Activated CD4-positive, alpha-beta T cell treated with anti-CD3 and anti-CD28 coated beads for 1 hour (primary cell): Measurements from ENCODE around the gene MAB21L1.

Experiments
- DNase-seq: peaks from one replicate; pipeline ENCODE4 v3.0.0-alpha.2; 2020

MAB21L1 gene

GRCh38 chr13:35479038-35479492 lies 2.6 kb upstream of the MAB21L1 start:
- DNase-seq = no peak

DNA sequence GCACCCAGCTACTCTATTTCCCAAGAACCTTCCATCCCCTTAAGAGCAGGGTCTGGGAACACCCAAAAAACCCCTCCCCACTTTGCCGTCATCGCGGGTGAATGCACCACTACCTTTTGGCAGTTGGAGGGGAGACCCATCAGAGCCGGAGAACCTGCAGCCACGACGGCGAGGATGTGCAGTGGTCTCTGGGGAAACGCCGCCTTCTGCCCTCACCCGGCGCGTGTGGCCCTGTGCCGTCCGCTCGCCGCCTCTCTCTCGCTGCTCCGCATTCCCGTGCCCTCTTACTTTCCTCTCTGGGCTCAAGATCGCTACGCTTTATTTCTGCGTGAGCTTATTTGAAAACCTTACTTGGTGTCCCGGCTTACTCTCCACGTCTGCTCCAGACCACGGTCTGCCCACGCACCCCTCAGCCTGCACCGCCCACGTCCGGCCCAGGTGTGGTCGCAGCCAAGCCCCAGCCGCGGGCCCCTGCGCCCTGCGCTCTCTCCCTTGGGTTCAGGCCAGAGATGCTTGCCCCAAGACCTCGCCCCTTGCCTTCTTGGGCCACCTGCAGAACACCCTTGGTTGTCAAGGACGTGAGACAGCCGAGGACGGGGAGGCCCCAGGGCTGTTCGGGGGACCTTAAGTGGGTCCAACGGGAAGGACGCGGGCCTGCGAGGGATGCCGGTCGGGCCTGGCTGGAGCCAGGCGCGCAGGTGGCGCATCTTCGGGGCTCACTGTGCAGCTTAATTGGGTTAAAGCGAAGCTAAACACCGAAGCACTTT lies 2.0 kb upstream of the MAB21L1 start:
- DNase-seq = no peak

- DNase-seq = no peak
Measured at GRCh38 chr13:35477386-35477946, 977 bp upstream of the MAB21L1 start.

DNA sequence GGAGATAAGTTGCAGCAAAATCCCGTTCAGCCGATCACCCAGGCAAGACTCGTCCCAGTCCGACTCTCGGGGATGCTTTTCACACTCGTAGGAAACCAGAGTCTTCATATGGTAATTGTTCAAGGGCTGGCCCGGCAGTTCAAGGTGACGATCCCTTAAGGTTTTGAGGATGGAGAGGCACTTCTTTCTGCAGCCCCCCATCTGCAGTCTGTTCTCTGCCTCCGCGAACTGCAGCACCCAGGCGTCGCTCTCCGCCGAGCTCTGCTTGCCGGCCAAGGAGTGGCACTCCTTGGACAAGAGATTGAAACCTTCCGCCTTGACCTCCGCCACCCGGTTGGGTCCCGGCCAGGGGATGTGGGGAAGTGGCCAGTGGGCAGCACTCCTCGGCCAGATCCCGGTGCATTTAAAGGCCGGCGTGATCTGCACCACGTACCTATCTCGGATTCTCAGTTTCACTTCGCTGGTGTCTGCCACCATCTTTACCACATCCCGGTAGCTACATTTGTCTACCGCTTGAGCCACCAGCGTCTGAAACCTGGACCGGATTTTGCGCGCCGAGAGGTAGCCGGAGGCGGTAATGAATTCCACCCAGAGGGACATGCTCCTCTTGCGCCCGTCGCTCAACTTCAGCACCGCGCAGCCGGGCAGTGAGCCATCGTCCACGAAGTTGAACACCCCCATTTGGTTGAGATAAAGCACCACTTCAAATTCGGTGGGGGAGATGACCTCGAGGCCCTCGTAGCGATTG lies 1.1 kb downstream of the MAB21L1 start:
- no peak for DNase-seq

GRCh38 chr13:35474496-35475211 lies 1.8 kb downstream of the MAB21L1 start:
- DNase-seq = no peak

- no peak for DNase-seq
Measured at GRCh38 chr13:35473802-35474201, 2.7 kb downstream of the MAB21L1 start.

- DNase-seq = no peak
Measured at GRCh38 chr13:35473206-35473775, 3.2 kb downstream of the MAB21L1 start.

DNA sequence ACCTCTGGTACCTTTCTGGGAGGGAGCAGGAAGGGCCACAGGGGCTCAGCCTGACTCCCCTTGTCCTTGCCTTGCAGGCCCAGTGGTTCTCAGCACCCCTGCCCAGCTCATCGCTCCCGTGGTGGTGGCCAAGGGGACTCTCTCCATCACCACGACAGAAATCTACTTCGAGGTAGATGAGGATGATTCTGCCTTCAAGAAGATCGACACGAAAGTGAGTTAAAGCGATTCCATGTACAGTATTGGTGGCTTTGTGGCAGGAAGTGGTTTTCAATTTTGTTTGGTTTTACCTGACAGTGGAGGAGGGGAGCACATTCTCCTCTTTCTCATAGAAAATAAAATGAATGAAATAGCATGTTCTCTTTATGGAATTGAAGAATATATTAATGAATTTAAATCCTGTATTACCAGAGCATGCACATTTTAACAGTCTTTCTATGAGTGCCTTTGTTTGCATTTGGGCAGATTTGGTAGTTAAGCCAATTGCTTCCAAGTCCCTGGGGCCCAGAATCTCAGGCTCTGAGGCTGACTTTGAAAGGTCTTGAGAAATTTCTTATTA lies 4.1 kb downstream of the MAB21L1 start:
- no peak for DNase-seq

GRCh38 chr13:35471706-35472322 lies 4.7 kb downstream of the MAB21L1 start:
- no peak for DNase-seq

DNA sequence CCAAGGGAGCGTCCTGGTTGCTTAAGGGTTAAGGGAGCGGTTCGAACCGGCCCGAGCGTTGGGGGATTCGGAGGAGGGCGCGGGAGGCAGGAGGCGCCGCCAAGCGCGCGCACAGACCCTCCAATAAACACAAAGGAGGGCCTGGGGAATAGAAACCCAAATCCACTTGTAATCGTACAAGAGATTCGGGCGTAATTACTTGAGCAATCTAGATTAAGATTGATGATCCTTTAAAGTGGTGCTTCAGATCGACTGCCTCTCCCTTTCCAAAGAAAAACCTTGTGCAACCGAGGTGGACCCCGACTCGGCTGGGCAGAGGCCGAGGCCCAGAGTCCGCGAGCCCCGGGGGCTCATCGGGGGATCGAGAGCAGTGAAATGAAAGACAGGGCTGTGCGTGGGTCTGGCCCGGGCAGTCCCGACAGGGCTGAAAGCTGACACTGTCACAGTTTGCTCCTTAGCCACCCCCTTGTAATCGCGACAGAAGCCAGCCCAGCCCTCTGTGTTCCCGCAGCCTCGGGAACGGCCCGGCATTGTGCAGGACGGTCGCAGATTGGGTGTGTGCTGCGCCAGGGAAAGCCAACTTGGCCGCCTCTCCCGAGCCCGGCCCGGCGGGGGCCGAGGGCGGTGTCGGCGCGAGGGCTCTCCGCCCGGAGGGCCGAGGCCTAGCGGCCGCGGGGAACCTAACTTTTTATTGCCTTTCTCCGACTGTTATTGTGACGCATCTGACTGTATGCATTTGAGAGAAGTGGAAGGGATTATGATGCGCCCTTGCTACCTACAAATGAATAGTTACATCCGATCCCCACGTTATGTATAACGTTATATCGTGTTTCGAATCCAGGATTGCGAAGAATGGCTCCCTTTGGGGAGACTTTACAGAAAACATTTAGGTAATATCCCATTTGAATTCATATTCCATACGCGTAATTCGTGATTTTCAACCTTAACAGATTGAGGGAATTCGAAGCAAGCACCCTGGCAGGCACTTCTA lies 5.5 kb downstream of the MAB21L1 start:
- no peak for DNase-seq

DNA sequence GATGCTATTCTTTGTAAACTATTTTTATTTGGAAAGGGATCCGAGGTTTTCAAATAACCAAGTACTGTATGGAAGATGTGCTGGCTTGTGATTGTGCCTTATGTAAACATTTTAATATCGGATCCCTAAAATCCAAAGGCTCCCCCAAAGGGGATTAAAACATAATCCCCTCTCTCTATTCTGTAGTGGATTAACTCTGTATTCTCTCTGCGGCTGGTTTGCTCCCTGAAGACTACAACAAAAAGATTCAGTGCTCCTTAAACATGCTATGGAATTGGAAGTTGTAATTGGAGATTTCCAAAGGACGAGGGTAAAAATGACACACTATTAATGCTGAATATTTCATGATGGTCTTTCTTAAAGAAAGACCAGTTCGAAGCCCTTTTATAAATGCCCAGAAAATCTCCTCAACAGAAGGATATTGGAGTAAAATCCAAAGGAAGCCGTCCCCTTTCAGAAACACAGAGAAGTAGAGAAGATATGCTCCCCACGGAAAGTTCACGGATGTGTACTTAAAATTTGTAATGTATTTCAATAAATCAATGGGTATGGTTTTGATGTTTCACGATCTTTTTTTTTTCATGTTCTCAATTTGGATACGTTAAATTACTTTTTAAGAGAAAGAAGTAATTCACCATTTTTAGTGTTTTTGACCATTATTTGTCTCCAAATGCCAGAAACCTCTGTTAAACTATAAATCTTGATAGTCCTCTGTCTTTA lies 6.5 kb downstream of the MAB21L1 start:
- no peak for DNase-seq

- DNase-seq = no peak
Measured at GRCh38 chr13:35468195-35468594, 8.3 kb downstream of the MAB21L1 start.

DNA sequence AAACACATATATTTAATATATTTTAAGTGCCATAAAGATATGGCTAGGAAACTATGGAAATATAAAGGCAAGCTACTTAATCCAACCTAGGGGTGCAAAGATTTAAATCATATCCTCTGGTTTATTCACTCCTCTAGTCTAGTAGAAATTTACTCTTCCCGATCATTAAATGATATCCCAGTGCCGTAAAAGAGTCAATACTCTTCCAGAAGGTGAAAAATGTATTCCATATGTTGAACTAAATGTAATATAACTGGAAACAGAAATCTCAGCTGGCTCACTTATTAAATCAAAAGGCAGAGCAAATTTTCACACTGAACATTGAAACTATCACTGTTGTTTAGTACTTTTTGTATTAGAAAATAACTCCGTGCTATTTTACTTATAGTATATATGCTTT lies 11.1 kb downstream of the MAB21L1 start:
- DNase-seq = no peak

DNA sequence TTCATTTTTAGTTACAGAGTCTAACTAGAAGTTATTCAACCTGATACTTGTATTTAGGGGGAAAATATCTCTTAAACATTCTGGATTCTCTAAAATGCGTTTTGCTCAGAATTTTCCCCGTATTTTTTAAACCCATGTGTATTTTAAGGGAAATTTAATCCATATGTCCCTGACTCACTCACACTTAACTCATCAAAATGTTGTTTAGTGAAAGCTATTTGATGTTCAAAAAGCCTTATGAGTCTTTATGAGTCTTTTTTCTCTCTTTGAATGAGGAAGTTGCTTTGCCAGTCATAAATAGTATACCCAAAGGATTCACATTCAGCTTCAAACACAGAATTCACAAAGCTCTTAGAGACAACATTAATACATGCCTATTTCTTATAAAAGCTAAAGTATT lies 16.4 kb downstream of the MAB21L1 start:
- no peak for DNase-seq

GRCh38 chr13:35457258-35457657 lies 19.2 kb downstream of the MAB21L1 start:
- DNase-seq = no peak

GRCh38 chr13:35455022-35455421 lies 21.5 kb downstream of the MAB21L1 start:
- no peak for DNase-seq

- no peak for DNase-seq
Measured at GRCh38 chr13:35449821-35450220, 26.7 kb downstream of the MAB21L1 start.

- DNase-seq = no peak
Measured at GRCh38 chr13:35448465-35448864, 28.0 kb downstream of the MAB21L1 start.
